ENCODE measurements around the gene SPATA16.
"Not testable (repeated sequence)": the region's sequence is repeated elsewhere in the genome, so short reads cannot be mapped to it uniquely, and the experiment has no call there.

The SPATA16 gene

GRCh38 chr3:173058229-173058628 lies 82.8 kb downstream of the SPATA16 start:
- DNase-seq, result no peak

GRCh38 chr3:173055228-173055933 lies 85.7 kb downstream of the SPATA16 start:
- DNase-seq, result no peak

- DNase-seq, result no peak
Measured at GRCh38 chr3:173049360-173049759, 91.7 kb downstream of the SPATA16 start.

- DNase-seq, result no peak
Measured at GRCh38 chr3:173045770-173046382, 95.2 kb downstream of the SPATA16 start.

GRCh38 chr3:173044998-173045397 lies 96.0 kb downstream of the SPATA16 start:
- no peak for DNase-seq

GRCh38 chr3:173043757-173044156 lies 97.3 kb downstream of the SPATA16 start:
- no peak for DNase-seq

- DNase-seq, result no peak
Measured at GRCh38 chr3:173038484-173038871, 102.6 kb downstream of the SPATA16 start.

GRCh38 chr3:173037840-173038483 lies 103.1 kb downstream of the SPATA16 start:
- DNase-seq, result no peak

- DNase-seq, result no peak
Measured at GRCh38 chr3:173030273-173030672, 110.8 kb downstream of the SPATA16 start.

- DNase-seq, result no peak
Measured at GRCh38 chr3:173028351-173028750, 112.7 kb downstream of the SPATA16 start.

- no peak for DNase-seq
Measured at GRCh38 chr3:173027429-173027828, 113.6 kb downstream of the SPATA16 start.

- DNase-seq, result no peak
Measured at GRCh38 chr3:173025941-173026340, 115.1 kb downstream of the SPATA16 start.

- DNase-seq, result no peak
Measured at GRCh38 chr3:173021547-173022185, 119.4 kb downstream of the SPATA16 start.

- DNase-seq, result not testable (repeated sequence)
Measured at GRCh38 chr3:173020128-173020527, 120.9 kb downstream of the SPATA16 start.

- no peak for DNase-seq
Measured at GRCh38 chr3:173019378-173019777, 121.7 kb downstream of the SPATA16 start.

- no peak for DNase-seq
Measured at GRCh38 chr3:173018758-173019157, 122.3 kb downstream of the SPATA16 start.

- no peak for DNase-seq
Measured at GRCh38 chr3:173013219-173013832, 127.7 kb downstream of the SPATA16 start.

- DNase-seq, result no peak
Measured at GRCh38 chr3:173009410-173009809, 131.6 kb downstream of the SPATA16 start.

- no peak for DNase-seq
Measured at GRCh38 chr3:173008978-173009377, 132.1 kb downstream of the SPATA16 start.

- no peak for DNase-seq
Measured at GRCh38 chr3:173007079-173007723, 133.8 kb downstream of the SPATA16 start.

GRCh38 chr3:173006006-173006405 lies 135.0 kb downstream of the SPATA16 start:
- no peak for DNase-seq

- DNase-seq, result no peak
Measured at GRCh38 chr3:173004681-173005080, 136.4 kb downstream of the SPATA16 start.

GRCh38 chr3:173003956-173004355 lies 137.1 kb downstream of the SPATA16 start:
- no peak for DNase-seq

Measured in stimulated activated CD4-positive, alpha-beta T cell treated with anti-CD3 and anti-CD28 coated beads, Interleukin-4, amount 100 ng/mL, for 1 hour (primary cell).